Parathyroid adenoma (tissue), 2 donors: Measurements from ENCODE around the gene EXOC4.

ENCODE experiments used
- H2AFZ ChIP-seq: fragments of 300-600 bp; sonication (generic); one replicate; pipeline ENCODE4 v1.7.0; 2017; ENCODE audit warnings: antibody characterized with exemption, mild to moderate bottlenecking
- H3K27ac ChIP-seq: fragments of 300-600 bp; sonication (generic); one replicate; pipeline ENCODE4 v1.7.0; 2017
- H3K27me3 ChIP-seq: fragments of 300-600 bp; sonication (generic); one replicate; pipeline ENCODE4 v1.7.0; 2017; ENCODE audit warnings: low read length; ENCODE audit not compliant: control insufficient read depth, insufficient read depth
- H3K36me3 ChIP-seq: fragments of 300-600 bp; sonication (generic); one replicate; pipeline ENCODE4 v1.7.0; 2017; ENCODE audit warnings: low read length; ENCODE audit not compliant: control insufficient read depth, insufficient read depth
- H3K4me1 ChIP-seq: fragments of 300-600 bp; sonication (generic); one replicate; pipeline ENCODE4 v1.7.0; 2017; ENCODE audit warnings: control low read depth
- H3K4me2 ChIP-seq: fragments of 300-600 bp; sonication (generic); one replicate; pipeline ENCODE4 v1.7.0; 2017; ENCODE audit warnings: low read length
- H3K4me3 ChIP-seq: fragments of 300-600 bp; sonication (generic); one replicate; pipeline ENCODE4 v1.7.0; 2017; ENCODE audit warnings: low read depth, low read length
- H3K79me2 ChIP-seq: fragments of 300-600 bp; sonication (generic); one replicate; pipeline ENCODE4 v1.7.0; 2017; ENCODE audit warnings: control low read depth
- H3K9ac ChIP-seq: fragments of 300-600 bp; sonication (generic); one replicate; pipeline ENCODE4 v1.7.0; 2017; ENCODE audit warnings: mild to moderate bottlenecking
- H3K9me3 ChIP-seq: fragments of 300-600 bp; sonication (generic); one replicate; pipeline ENCODE4 v1.7.0; 2017; ENCODE audit warnings: low read length; ENCODE audit not compliant: control insufficient read depth
- CTCF ChIP-seq: fragments of 300-600 bp; sonication (generic); IDR thresholded peaks from one replicate; pipeline ENCODE4 v1.7.0; 2017; ENCODE audit warnings: antibody characterized with exemption, mild to moderate bottlenecking
- donor health status: primary hyperparathyroidism.

EXOC4 gene

GRCh38 chr7:134068670-134069069, 815.8 kb downstream of the EXOC4 start:
- H3K79me2 ChIP-seq, result no peaks in the 10 kb centered on the region
- no peaks in the 10 kb centered on the region for H3K27me3 ChIP-seq
- H3K9me3 ChIP-seq, result no peaks in the 10 kb centered on the region
- TF ChIP-seq CTCF, result no peak
- H3K4me3 ChIP-seq, result no peak overlapping the region
- no peak overlapping the region for H3K9ac ChIP-seq
- H3K4me1 ChIP-seq, result no peaks in the 10 kb centered on the region
- H2AFZ ChIP-seq, result no peak overlapping the region
- H3K4me2 ChIP-seq, result no peak overlapping the region
- no peaks in the 10 kb centered on the region for H3K36me3 ChIP-seq
- H3K27ac ChIP-seq, result no peak overlapping the region

- no peaks in the 10 kb centered on the region for H3K4me1 ChIP-seq
- no peaks in the 10 kb centered on the region for H3K9me3 ChIP-seq
- H2AFZ ChIP-seq, result no peak overlapping the region
- no peak overlapping the region for H3K4me3 ChIP-seq
- no peak overlapping the region for H3K27ac ChIP-seq
- H3K36me3 ChIP-seq, result no peaks in the 10 kb centered on the region
- H3K9ac ChIP-seq, result no peak overlapping the region
- TF ChIP-seq CTCF, result no peak
- H3K4me2 ChIP-seq, result no peak overlapping the region
- no peaks in the 10 kb centered on the region for H3K27me3 ChIP-seq
- H3K79me2 ChIP-seq, result no peaks in the 10 kb centered on the region
These were observed 816.3 kb downstream of the EXOC4 start for GRCh38 chr7:134069187-134069586.

GRCh38 chr7:134070673-134071072, 817.8 kb downstream of the EXOC4 start:
- TF ChIP-seq CTCF, result no peak
- H3K9me3 ChIP-seq, result no peaks in the 10 kb centered on the region
- no peak overlapping the region for H3K4me2 ChIP-seq
- H3K27ac ChIP-seq, result no peak overlapping the region
- H3K9ac ChIP-seq, result no peak overlapping the region
- H3K4me1 ChIP-seq, result no peaks in the 10 kb centered on the region
- no peaks in the 10 kb centered on the region for H3K79me2 ChIP-seq
- H3K36me3 ChIP-seq, result no peaks in the 10 kb centered on the region
- H3K27me3 ChIP-seq, result no peaks in the 10 kb centered on the region
- H2AFZ ChIP-seq, result no peak overlapping the region
- no peak overlapping the region for H3K4me3 ChIP-seq

GRCh38 chr7:134071355-134072331, 818.8 kb downstream of the EXOC4 start:
- TF ChIP-seq CTCF, result no peak
- Histone ChIP-seq H3K36me3 (no peaks in the 10 kb centered on the region), H3K27me3 (no peaks in the 10 kb centered on the region), H3K27ac (no peak overlapping the region), H3K9ac (no peak overlapping the region), H3K4me3 (no peak overlapping the region), H3K9me3 (no peaks in the 10 kb centered on the region), H2AFZ (no peak overlapping the region), H3K4me2 (no peak overlapping the region), H3K79me2 (no peaks in the 10 kb centered on the region), H3K4me1 (no peaks in the 10 kb centered on the region)

- no peak overlapping the region for H3K27ac ChIP-seq
- H3K9ac ChIP-seq, result no peak overlapping the region
- H3K9me3 ChIP-seq, result no peaks in the 10 kb centered on the region
- no peaks in the 10 kb centered on the region for H3K27me3 ChIP-seq
- no peak for TF ChIP-seq CTCF
- H3K4me1 ChIP-seq, result no peaks in the 10 kb centered on the region
- H3K4me3 ChIP-seq, result no peak overlapping the region
- H3K4me2 ChIP-seq, result no peak overlapping the region
- no peaks in the 10 kb centered on the region for H3K36me3 ChIP-seq
- no peak overlapping the region for H2AFZ ChIP-seq
- H3K79me2 ChIP-seq, result no peaks in the 10 kb centered on the region
These were observed 820.4 kb downstream of the EXOC4 start for GRCh38 chr7:134073276-134073675.
